ENCODE results near the gene DGLUCY. TPM values are rescaled to one million over a fixed set of nuclear protein-coding genes. Genes with fewer than 3 reads are reported as not detected.

Gene DGLUCY
- total RNA-seq (2013), result 76.2 TPM
- 10 to 100 TPM; 54.9 to 88.4 (median 66.0) TPM for polyA plus RNA-seq
- polyA minus RNA-seq, result 61.9 and 73.6 TPM in 2 replicates
- 7.7 to 66.6 (median 37.5) reads per million in 11 experiments for total RNA-seq

- peak within 1 kb of the TSS; percentile 62 to 88 (median 77) for H3K4me3 ChIP-seq (replicated peaks in 1 of 3; ENCODE audit: low read depth in 2 of 3, low read length in 3 of 3)
- H2AFZ ChIP-seq (ENCODE audit: insufficient read depth, low read depth, low read length, poor library complexity, severe bottlenecking), result peak within 1 kb of the TSS; percentile 91
- Mint-ChIP-seq H3K36me3 (peaks cover 9 to 19% of the 10 kb centered on the region in 2 donors), H3K4me1 (peaks cover 60% of the 10 kb centered on the region), H3K27me3 (ENCODE audit: low read depth in 3 of 3) (no peaks in the 10 kb centered on the region), H3K4me3 (peak within 1 kb of the TSS; percentile 92 to 96), H3K27ac (peak within 1 kb of the TSS; percentile 97 to 99 (median 98)), H3K9me3 (peaks cover 0 to 8% (median 5%) of the 10 kb centered on the region in 7 donors)
- H3K27ac ChIP-seq (ENCODE audit: low read depth in 1 of 2, low read length in 2 of 2), result peak within 1 kb of the TSS; percentile 94 to 98
- 0% methylated on average over 5 of the region's 5 CpGs for WGBS (ENCODE audit: insufficient coverage)
- intact Hi-C loops (cut with micrococcal nuclease), result no loop called here
- H3K79me2 ChIP-seq (ENCODE audit: insufficient read depth, low read length), result peaks cover 49% of the 10 kb centered on the region
- no peak for DNase-seq
- no peaks in the 10 kb centered on the region for H3K27me3 ChIP-seq (ENCODE audit: control insufficient read depth in 2 of 2, insufficient read depth in 2 of 2, low read length in 2 of 2)
- H3K9ac ChIP-seq (ENCODE audit: insufficient read depth, low read length, poor library complexity, severe bottlenecking), result peak within 1 kb of the TSS; percentile 82
- peaks cover 54 to 63% of the 10 kb centered on the region in 2 donors for H3K4me1 ChIP-seq (ENCODE audit: control insufficient read depth in 1 of 2, insufficient read depth in 2 of 2, low read length in 2 of 2)
- H3K4me2 ChIP-seq (replicated peaks; ENCODE audit: extremely low read depth, low read length, poor library complexity, severe bottlenecking), result peak within 1 kb of the TSS; percentile 91
- H3K9me3 ChIP-seq (replicated peaks in 1 of 2; ENCODE audit: control insufficient read depth in 1 of 2, insufficient read depth in 1 of 2, low read length in 2 of 2), result peaks cover 0 to 2% of the 10 kb centered on the region in 2 donors
- peaks cover 3 to 16% of the 10 kb centered on the region in 2 donors for H3K36me3 ChIP-seq (replicated peaks in 1 of 2; ENCODE audit: control insufficient read depth in 1 of 2, insufficient read depth in 2 of 2, low read length in 2 of 2)
- peaks cover 4% of the 10 kb centered on the region for H4K20me1 ChIP-seq (ENCODE audit: insufficient read depth, low read length)
- TF ChIP-seq CTCF (IDR thresholded peaks at IDR 0.05), result no peak
Observed at GRCh38 chr14:91113829-91114078, at the start of gene DGLUCY. DGLUCY (plus strand) TSS chr14:91114073; CDS start chr14:91160295, 46,222 bp downstream.

GRCh38 chr14:91065266-91065665, 48.6 kb upstream of the DGLUCY start:
- no peak overlapping the region for H3K4me3 Mint-ChIP-seq
- H3K9ac ChIP-seq (ENCODE audit: insufficient read depth, low read length, poor library complexity, severe bottlenecking), result no peak overlapping the region
- peaks cover 0 to 3% (median 0%) of the 10 kb centered on the region in 3 donors for H3K27me3 Mint-ChIP-seq (ENCODE audit: low read depth in 3 of 3)
- H3K27ac ChIP-seq (ENCODE audit: low read depth in 1 of 2, low read length in 2 of 2), result no peak overlapping the region
- peak overlapping the region in 1 of 7 donors; percentile 45 for H3K27ac Mint-ChIP-seq
- peaks cover 26% of the 10 kb centered on the region for H3K4me1 Mint-ChIP-seq
- intact Hi-C loops (cut with micrococcal nuclease), result loop anchor here in 1 of 2 donors (10.0 kb wide), 2 partner anchors 50 to 1110 kb away; partner anchors contain the start of genes EFCAB11 and TDP1
- no peaks in the 10 kb centered on the region for H3K36me3 ChIP-seq (replicated peaks in 1 of 2; ENCODE audit: control insufficient read depth in 1 of 2, insufficient read depth in 2 of 2, low read length in 2 of 2)
- H3K27me3 ChIP-seq (ENCODE audit: control insufficient read depth in 2 of 2, insufficient read depth in 2 of 2, low read length in 2 of 2), result no peaks in the 10 kb centered on the region
- no peak for TF ChIP-seq CTCF (IDR thresholded peaks at IDR 0.05)
- no peak overlapping the region for H2AFZ ChIP-seq (ENCODE audit: insufficient read depth, low read depth, low read length, poor library complexity, severe bottlenecking)
- peaks cover 0 to 5% (median 0%) of the 10 kb centered on the region in 7 donors for H3K9me3 Mint-ChIP-seq
- peaks cover 0 to 2% of the 10 kb centered on the region in 2 donors for H3K9me3 ChIP-seq (replicated peaks in 1 of 2; ENCODE audit: control insufficient read depth in 1 of 2, insufficient read depth in 1 of 2, low read length in 2 of 2)
- H3K79me2 ChIP-seq (ENCODE audit: insufficient read depth, low read length), result no peaks in the 10 kb centered on the region
- no CpG with 5 or more reads among the region's 3 CpGs for WGBS (ENCODE audit: insufficient coverage)
- no peaks in the 10 kb centered on the region for H3K36me3 Mint-ChIP-seq
- DNase-seq, result no peak
- no peak overlapping the region for H3K4me2 ChIP-seq (replicated peaks; ENCODE audit: extremely low read depth, low read length, poor library complexity, severe bottlenecking)
- peaks cover 25% of the 10 kb centered on the region in 2 donors for H3K4me1 ChIP-seq (ENCODE audit: control insufficient read depth in 1 of 2, insufficient read depth in 2 of 2, low read length in 2 of 2)
- H3K4me3 ChIP-seq (replicated peaks in 1 of 3; ENCODE audit: low read depth in 2 of 3, low read length in 3 of 3), result no peak overlapping the region
- no peaks in the 10 kb centered on the region for H4K20me1 ChIP-seq (ENCODE audit: insufficient read depth, low read length)
